ENCODE results near the gene BLNK. TPM values are rescaled to one million over a fixed set of nuclear protein-coding genes. Genes with fewer than 3 reads are reported as not detected.

Gene BLNK
- polyA plus RNA-seq, 4 donors = 33.4 to 61.8 (median 42.5) TPM

- DNase-seq (ENCODE audit: low read depth in 4 of 4, low spot score in 2 of 4) = no peak
Observed at GRCh38 chr10:96289218-96289910, 18.0 kb upstream of the BLNK start.

GRCh38 chr10:96288151-96288621, 16.8 kb upstream of the BLNK start:
- DNase-seq (ENCODE audit: low read depth in 4 of 4, low spot score in 2 of 4) = no peak

GRCh38 chr10:96287392-96288105, 16.2 kb upstream of the BLNK start:
- DNase-seq (ENCODE audit: low read depth in 4 of 4, low spot score in 2 of 4) = no peak

GRCh38 chr10:96285331-96285752, 14.0 kb upstream of the BLNK start:
- DNase-seq (ENCODE audit: low read depth in 4 of 4, low spot score in 2 of 4) = no peak

- DNase-seq (ENCODE audit: low read depth in 4 of 4, low spot score in 2 of 4) = no peak
Observed at GRCh38 chr10:96283756-96284155, 12.4 kb upstream of the BLNK start.

- no peak for DNase-seq (ENCODE audit: low read depth in 4 of 4, low spot score in 2 of 4)
Observed at GRCh38 chr10:96283351-96283750, 12.0 kb upstream of the BLNK start.

- no peak for DNase-seq (ENCODE audit: low read depth in 4 of 4, low spot score in 2 of 4)
Observed at GRCh38 chr10:96281444-96282029, 10.2 kb upstream of the BLNK start.

- DNase-seq (ENCODE audit: low read depth in 4 of 4, low spot score in 2 of 4) = no peak
Observed at GRCh38 chr10:96280859-96281258, 9.5 kb upstream of the BLNK start.

GRCh38 chr10:96279191-96279641, 7.8 kb upstream of the BLNK start:
- no peak for DNase-seq (ENCODE audit: low read depth in 4 of 4, low spot score in 2 of 4)

GRCh38 chr10:96276831-96277230, 5.5 kb upstream of the BLNK start:
- DNase-seq (ENCODE audit: low read depth in 4 of 4, low spot score in 2 of 4) = no peak

GRCh38 chr10:96276426-96276825, 5.1 kb upstream of the BLNK start:
- DNase-seq (ENCODE audit: low read depth in 4 of 4, low spot score in 2 of 4) = no peak

GRCh38 chr10:96275685-96276418, 4.5 kb upstream of the BLNK start:
- no peak for DNase-seq (ENCODE audit: low read depth in 4 of 4, low spot score in 2 of 4)

GRCh38 chr10:96272316-96273280, 1.2 kb upstream of the BLNK start:
- DNase-seq (ENCODE audit: low read depth in 4 of 4, low spot score in 2 of 4) = no peak

- DNase-seq (ENCODE audit: low read depth in 4 of 4, low spot score in 2 of 4) = no peak
Observed at GRCh38 chr10:96270571-96270970, 798 bp downstream of the BLNK start.

GRCh38 chr10:96269438-96270300, 1.7 kb downstream of the BLNK start:
- no peak for DNase-seq (ENCODE audit: low read depth in 4 of 4, low spot score in 2 of 4)

GRCh38 chr10:96268341-96268909, 2.9 kb downstream of the BLNK start:
- DNase-seq (ENCODE audit: low read depth in 4 of 4, low spot score in 2 of 4) = no peak

GRCh38 chr10:96267234-96267705, 4.1 kb downstream of the BLNK start:
- no peak for DNase-seq (ENCODE audit: low read depth in 4 of 4, low spot score in 2 of 4)

GRCh38 chr10:96266118-96266770, 5.1 kb downstream of the BLNK start:
- DNase-seq (ENCODE audit: low read depth in 4 of 4, low spot score in 2 of 4) = no peak

Data from left renal cortex interstitium (tissue), 4 donors.